ENCODE results near the gene ARHGDIG.
A peak's percentile ranks its signal among the peaks of the same experiment; 100 is the strongest.
"Not testable (repeated sequence)": the region's sequence is repeated elsewhere in the genome, so short reads cannot be mapped to it uniquely, and the experiment has no call there.

Gene ARHGDIG

DNA sequence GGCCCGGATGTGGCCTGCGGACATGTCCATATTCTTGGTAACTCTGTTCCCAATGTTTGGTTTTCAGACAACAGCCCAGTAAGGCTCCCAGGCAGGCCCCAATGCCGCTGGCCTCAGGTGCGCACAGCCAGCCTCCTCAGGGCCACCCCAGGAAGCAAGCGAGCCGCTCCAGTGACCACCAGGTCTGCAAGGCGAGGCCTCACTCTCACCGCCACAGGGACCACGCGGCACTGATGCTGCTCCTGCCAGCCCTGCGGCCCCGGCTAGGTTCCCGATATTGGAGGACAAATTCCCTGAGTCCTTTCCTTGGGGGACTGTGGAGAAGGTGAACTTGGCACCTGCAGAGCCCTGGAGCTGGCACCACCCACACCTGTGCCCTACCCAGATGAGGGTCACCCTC, 21.6 kb downstream of the ARHGDIG start:
- no peak for FAIRE-seq

DNA sequence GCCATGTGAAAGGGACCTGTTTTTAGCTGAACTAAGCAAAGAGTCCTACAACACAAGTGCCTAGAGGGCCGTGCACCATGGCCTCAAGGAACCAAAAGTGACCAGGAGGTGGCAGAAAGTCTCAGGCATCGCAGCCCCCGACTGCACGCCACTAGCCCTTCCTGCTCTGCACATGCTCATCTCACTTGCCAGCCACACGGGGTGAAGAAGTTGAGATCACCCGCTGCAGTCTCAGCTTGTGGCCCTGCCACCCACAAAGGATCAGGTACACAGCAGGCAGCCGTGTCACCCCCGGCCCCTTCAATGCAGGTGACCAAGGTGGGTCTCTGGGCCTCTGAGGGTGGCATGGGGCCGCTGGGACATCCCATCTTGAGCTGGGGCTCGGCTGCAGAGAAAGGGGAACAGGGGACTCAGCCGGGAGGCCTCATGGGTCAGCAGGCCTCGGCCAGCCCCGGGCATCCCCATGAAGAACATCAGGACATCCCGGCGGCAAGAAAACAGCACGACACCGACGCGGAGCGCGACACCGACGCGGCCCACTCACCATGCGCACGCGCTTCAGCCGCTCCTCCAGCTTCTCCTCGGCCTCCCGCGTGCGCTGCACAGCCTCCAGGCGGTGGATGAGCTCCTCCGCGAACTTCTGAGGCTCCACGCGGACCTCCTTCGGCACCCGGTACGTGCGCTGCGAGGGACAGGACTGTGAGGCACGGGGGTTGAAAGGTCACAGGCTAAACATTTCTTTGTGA, 23.5 kb downstream of the ARHGDIG start:
- no peak for FAIRE-seq

DNA sequence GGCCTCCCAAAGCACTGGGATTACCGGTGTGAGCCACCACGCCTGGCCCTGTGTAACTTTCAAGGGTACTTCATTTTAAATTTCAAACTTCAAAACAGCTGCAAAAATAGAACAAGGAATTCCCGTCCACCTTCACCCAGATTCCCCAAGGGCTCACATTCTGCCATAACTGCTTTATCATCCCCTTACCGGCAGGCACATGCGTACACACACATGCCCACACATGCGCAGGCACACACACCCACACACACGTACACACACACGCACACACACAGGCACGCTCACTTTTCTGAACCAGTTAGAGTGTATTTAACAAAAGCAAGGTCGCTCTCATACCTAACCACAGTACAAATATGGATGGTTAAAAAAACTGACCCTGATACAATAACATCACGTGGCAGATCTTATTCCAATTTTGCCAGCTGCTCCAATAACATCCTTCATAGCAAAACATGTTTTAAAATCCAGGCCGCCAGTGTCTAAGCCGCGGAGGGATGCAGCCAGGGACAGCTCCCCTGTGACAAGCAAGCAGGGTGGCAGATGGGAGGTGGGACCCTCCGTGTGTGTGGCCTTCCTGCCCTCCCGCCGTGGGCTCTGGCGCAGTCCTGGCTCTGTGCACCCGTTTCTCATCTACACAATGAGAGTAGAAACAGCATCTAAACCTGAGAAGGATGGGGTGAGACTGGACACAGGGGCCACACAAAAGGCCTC, 25.7 kb downstream of the ARHGDIG start:
- no peak for FAIRE-seq

DNA sequence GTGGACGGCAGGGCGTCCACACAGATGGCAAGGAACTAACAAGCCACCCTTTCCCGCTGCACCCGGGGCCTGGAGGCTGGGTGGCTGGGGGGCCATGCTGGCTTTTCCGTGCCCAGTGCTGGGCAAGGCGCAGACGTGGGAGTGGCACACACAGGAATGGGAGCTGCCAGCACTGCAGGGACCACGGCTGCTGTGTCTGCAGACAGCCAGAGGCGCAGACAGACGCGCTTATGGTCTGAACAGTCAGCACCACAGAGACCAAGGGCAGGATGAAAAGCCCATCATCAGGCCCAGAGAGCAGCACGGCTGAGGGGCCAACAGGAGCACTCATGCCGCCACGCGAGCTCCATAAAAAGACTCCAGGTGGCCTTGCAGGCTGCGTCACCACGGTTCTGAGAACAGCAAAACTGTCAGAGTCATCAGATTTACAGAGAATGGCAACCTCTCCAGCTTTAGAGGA, 26.6 kb downstream of the ARHGDIG start:
- peak; percentile 84 for FAIRE-seq

DNA sequence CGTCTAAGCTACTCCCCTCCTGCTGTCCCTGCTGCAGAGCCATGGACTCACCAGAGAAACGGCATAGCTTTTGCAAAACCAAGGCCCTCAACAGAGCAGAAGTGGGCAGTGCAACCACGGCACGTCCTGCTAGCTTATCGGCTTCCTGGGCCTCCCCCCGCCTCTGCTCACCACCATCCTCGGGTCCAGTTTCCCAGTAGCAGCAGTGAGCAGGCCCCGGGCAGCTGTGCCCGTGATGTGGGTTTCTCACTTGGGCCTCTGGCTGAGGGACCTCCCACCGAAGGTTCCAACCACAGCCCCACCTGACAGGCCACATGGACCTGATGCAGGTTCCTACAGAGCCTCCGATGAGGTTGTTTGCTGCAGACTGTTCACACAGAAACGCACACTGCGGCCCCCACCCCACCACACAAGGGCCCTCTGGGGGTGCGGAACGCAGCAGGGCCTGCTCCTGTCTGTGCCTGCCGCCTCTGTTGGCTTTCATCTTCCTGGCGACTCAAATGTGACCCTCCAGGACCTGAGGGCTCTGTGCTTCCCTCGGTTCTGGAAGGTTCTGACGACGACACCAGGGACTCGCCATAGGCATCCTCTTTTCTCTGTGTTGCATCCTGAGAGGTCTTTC, 27.4 kb downstream of the ARHGDIG start:
- no peak for FAIRE-seq

DNA sequence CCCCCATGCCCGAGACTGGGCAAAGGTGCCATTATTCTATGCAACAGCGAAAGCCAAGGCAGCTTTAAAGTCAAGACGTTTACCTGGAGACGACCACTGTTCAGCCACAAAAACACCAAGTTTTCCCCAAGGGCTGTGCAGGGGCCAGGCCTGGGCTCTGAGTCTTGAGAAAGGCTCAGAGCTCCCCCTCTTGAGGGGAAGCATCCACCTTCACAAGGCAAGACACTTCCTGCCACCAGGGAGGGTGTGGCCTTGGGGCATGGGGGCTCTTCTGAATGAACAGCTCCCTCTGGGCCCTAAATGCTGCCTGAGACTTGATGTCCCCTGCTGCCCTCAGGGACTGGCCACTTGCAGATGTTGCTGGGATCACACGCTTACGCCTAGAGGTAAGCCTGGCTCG, 29.1 kb downstream of the ARHGDIG start:
- no peak for FAIRE-seq

DNA sequence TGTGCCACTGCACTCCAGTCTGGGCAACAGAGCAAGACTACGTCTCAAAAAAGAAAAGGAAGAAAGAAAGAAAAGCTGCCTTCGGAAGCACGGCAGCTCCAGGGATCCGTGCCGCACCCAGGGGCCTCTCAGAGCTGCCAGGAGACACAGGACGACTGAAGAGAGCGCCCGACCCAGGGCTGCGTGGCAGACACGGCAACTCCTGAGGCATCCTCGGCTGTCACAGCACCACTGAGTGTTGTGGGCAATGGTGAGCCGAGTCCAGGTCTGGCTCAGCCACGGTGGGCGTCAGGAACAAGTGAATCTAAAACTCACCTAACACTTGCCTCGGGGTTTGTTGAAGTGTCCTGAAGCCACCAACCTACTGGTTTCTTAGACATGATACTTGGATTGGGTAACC, 31.3 kb downstream of the ARHGDIG start:
- FAIRE-seq: no peak

DNA sequence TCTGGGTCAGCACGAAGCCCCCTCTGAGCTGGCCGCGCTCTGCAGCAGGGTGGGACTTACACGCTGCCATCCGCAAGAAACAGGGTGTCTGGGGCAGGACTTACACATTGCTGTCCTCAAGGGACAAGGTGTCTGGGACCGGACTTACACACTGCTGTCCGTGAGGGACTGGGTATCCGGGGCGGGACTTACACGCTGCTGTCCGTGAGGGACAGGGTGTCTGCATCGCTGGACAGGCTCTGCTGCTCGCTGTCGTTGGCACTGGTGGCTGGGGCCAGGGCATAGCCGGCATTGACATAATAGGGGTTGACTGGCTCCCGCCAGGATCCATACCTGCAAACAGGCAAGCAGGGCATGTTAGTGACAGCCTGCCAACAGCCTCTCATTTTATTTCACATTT, 34.0 kb downstream of the ARHGDIG start:
- FAIRE-seq: no peak

DNA sequence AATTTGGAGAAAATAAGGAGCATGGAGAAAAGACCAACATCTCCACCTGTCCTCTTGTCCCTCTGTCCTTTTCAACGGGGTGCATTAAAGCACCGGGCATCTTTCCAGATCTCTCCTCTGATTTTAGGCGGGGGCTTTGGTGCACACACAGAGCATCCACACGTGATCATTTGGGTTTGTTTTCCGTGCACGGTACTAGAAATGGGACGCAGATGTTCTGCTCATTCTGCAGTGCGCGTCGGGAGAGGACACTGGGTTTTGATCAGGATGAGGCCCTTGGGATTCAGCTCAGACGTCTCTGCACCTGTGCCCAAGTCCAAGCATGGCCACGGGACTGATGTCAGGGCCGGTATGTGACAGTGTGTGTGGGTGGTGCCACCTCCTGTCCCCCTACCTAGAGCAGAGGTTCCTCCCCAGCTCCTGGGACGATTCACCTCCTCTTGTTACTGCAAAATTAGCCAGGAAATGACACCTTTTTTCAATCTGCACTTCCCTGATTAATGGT, 34.5 kb downstream of the ARHGDIG start:
- FAIRE-seq: no peak

DNA sequence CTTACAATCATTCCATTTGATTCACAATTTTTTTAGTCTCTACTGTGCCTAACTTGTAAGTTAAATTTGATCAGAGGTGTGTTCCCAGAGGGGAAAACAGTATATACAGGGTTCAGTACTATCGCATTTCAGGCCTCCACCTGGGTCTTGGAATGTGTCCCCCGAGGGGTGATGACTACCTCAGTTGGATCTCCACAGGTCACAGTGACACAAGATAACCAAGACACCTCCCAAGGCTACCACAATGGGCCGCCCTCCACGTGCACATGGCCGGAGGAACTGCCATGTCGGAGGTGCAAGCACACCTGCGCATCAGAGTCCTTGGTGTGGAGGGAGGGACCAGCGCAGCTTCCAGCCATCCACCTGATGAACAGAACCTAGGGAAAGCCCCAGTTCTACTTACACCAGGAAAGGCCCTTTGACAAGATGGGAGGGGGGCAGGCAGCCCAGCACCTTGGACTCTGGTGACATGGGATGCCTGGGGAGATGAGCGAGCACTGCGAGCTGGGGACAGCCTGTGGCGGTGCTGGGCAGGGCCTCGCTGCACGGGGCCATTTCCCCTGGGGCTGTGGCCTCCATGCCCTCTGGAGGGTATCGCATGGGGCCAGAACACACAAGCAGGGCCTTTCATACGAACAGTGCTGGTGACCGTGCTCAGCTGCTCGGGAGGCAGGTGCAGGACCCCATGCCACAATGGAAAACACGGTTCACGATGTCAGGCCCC, 36.5 kb downstream of the ARHGDIG start:
- FAIRE-seq: no peak

DNA sequence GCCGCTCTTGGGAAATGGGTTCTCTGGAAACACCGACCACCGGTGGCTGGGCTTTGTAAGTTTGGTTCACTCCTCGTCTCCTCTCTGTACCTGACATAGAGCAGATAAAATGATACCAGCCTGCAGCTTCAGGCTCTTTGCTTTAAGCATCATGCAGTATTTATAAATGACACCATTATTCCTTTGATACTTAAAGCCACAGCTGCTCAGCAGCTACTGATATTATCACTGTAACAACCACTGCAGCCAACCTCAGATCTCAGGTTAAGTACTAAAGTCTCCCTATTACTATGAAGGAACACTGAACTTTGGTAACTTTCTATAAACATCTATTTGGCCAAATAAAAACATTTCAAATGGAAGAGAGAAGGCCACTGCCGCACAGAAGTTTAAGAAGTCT, 37.2 kb downstream of the ARHGDIG start:
- no peak for FAIRE-seq

DNA sequence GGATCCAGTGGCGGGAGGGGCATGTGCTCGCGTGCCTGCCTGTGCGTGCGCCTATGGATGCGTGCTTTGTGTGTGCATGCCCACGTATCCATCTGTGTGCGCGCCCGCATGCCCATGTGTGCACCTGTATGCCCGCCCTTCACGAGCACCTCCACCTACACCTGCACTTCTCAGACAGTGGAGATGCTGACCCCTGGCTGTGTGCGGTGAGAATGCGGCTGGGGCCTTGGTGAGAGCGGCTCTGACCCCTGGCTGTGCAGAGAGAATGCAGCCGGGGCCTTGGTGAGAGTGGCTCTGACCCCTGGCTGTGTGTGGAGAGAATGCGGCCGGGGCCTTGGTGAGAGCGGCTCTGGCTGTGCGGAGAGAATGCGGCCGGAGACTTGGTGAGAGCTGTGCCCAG, 38.2 kb downstream of the ARHGDIG start:
- FAIRE-seq: no peak

DNA sequence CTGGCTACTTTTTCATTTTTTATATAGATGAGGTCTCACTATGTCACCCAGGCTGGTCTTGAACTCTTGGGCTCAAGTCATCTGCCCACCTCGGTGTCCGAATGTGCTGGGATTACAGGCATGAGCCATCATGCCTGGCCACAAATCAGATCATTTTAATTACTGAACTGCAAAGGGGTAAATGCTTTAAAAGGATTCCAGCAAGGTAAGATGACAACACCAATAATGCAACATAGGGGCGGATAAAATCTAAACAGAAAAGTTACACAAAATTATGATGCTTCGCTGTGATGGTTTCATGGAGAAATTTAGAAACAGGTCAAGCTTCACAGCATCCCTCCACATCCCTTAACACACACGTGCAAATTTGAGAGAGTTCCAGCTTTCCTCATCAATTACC, 39.8 kb downstream of the ARHGDIG start:
- FAIRE-seq: no peak

DNA sequence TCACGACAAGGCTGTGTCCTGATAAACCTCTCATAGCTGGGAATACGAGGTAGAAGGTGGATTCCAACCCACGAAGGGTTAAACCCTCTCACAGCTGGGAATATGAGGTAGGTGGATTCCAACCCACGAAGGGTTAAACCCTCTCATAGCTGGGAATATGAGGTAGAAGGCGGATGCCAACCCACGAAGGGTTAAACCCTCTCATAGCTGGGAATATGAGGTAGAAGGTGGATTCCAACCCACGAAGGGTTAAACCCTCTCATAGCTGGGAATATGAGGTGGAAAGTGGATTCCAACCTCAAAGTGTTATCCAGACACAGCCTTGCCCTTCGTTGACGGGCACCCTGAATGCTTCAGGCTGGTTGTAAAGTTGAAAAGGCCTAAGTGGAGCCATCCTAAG, 41.1 kb downstream of the ARHGDIG start:
- FAIRE-seq: no peak

DNA sequence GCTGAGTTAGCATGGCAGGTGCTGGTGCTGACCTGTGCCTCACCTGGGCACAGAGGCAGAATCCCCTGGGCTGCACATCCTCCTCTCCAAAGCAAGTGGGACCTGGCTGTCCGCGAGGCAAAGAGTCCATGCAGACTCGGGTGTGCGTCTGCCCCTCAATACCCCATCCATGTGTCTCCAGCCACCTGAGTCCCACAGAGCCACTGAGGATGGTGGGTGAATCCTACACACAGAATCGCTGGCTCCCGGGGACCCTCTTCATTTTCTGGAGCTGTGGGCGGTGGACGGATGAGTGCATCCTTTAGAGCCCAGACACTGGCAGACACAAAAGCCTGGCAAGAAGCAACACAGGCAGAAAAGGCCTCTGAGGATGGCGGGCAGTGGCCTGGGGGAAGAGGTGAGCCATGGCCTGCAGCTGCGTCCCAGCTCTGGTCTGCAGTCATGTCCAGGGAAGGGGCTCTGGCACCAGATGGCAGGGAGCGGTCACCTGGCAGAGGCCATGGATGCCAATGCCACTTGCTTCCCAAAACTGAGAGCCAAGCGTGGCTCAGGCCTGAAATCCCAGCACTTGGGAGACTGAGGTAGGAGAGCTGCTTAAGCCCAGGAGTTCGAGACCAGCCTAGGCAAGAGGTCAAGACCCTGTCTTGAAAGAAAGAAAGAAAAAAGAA, 42.2 kb downstream of the ARHGDIG start:
- FAIRE-seq: no peak

DNA sequence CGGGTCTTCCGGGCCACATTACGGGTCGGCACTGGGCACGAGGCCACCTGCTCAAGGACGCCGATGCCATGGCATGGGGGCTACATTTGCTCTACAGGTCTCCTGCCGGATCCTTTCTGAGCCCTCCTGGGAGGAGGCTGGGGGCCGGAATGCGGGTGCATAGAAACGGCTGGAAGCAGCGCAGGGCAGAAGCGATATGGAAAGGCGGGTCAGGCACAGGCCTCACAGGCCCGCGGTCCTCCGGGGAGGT, 43.7 kb downstream of the ARHGDIG start:
- no peak for FAIRE-seq

DNA sequence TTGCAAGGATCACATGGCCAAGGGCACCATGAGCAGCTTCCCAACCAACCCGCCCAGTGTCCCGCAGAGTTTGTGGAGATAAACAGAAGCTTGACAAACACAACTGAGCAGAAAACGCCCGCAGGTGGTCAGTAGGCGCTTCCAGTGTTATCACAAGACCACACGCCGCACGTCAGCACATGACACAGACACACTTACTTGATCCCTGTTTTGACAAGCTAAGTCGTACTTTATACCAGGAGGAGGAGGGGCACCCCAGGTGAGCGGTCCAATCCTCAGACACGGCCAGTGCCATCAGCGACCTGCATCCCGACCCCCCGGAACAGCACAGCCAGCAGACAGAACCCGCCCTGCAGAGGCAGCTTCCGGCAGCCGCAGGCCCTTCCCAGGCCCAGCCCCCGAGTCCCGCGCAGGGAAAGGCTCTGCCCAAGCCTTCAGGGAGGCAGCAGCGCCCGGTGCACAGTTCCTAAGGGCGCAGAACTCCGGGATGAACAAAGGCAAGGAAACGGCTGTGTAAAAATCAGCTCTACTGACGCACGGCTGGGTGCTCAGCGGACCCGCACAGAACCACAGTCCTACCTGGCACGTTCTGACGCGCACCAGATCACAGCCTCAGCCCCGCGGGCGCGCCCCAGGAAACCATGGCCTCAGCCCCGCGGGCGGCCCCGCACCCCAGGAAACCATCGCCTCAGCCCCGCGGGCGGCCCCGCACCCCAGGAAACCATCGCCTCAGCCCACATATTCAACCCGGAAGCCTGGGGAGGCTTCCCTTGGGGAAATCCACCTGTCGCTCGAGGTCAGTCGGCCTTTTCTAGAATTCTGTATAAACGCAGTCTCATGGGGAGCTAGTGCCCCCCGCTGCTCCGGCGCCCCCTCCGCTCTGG, 44.3 kb downstream of the ARHGDIG start:
- no peak for FAIRE-seq

DNA sequence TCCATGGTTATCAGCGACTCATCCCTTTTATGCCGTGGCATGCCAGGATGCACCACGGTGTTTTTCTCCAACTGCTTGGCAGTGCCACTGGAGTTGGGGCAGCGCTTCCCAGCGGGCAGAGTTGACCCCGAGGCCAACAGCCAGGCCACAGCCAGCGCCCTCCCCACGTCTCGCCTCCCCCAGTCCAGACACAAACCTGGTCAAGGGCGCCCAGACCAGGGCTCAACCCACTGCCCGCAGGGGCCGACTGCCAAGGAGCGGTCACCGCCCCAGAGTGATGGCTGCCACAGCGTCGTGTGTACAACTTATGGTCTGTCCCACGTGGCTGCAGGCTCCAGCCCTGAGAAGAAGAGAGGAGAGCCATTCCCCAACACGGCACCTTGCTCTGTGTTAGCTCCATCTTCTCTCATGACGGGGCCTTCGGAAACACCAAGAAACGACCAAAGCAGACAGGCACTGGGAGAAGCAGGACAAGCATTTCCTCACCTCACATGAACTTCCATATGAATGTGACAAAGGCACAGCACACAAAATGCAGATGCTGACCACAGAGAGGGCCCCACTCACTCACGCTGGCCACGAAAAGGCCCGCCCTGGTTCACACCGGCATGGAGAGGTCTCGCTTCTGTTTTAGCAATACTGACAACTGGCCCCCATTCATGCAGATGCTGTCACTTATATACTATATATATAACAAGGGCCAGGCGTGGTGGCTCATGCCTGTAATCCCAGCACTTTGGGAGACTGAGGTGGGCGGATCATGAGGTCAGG, 45.2 kb downstream of the ARHGDIG start:
- no peak for FAIRE-seq

DNA sequence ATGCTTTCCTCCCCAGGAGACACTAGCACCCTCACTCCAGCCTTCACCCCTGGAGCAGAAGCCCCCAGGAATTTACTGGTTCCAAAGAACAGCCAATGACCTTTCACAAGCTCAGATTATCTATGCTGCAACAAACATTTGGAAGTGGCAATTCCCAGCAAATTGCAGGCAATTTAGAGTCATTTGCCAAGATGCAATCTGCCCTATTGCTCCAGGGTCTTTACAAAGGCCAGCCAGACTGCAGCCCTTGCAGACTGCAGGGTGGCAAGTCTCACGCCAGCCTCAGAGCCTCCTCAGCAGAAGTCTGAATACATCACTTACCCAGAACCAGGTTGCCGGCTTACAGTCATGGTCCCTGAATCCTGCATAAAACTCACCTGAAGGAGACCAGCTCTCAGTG, 50.4 kb downstream of the ARHGDIG start:
- no peak for FAIRE-seq

DNA sequence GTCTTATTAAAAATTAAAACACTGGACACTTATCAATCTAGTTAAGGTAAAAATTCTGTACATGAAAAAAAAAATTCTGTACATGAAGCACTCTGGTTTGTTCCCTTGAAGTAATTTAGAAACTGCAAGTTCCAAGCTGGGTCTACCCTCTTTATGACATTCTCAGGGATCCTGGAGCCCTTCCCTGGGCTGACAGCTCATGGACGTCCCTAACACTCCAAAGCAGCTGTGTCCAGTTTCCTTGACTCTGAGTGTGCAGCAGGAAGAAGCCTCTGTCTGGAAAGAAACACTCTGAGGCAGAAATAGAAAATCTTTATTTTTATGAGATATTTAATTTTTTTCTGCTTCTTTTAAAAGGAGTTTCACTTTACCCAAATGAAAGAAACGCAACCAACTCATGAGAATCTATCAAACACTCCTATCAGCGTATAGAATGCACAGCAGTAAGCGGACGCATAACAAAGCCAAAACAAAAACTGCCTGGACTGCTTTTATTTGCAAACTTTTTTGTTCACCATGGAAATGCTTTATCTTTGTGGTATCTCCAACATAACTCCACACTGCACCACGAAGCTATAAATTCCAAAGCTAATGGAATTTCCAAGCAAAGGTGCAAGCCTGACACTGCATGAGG, 50.9 kb downstream of the ARHGDIG start:
- not testable (repeated sequence) for FAIRE-seq

Measured in islet of Langerhans (tissue), 1 donor.